Measurements from ENCODE around the gene LMAN2L.

Gene LMAN2L

DNA sequence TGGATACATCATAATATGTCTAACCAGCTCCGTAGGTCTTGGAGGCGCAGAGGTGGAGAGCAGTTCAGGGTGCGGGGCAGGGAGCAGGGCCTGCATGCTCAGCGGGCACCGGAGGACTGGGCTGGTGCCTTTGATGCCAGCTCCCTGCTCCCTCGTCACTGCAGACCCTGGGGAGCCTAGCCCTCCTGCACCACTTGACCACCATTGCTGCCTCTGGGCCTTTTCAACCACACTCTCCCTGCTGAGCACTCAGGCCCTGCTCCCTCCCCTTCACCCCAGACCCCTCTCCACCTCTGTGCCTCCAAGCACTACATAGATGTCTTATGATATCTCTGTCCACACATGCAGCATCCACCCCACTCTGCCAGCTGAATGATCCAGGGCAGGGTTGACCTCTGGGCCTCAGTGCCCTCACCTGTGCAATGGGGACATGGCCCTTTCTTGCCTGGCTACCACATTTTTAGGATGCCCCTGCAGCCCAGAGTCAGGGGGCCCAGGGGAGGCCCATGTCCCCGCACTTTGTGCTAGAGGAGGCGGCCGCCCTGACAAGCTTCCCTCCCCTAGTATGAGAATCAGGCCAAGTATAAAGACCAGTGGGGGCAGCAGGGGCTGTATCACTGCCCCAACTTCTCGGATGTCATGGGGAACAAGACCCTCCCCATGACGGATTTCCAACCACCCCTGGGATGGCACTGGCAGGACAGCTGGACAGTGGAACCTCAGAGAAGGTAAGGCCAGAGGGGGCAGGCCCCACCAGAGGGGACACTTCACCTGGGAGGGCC lies 51.0 kb downstream of the LMAN2L start:
- H3K4me3 ChIP-seq (ENCODE audit: low read depth, low read length), result no peak overlapping the region
- TF ChIP-seq, protein P1, sequence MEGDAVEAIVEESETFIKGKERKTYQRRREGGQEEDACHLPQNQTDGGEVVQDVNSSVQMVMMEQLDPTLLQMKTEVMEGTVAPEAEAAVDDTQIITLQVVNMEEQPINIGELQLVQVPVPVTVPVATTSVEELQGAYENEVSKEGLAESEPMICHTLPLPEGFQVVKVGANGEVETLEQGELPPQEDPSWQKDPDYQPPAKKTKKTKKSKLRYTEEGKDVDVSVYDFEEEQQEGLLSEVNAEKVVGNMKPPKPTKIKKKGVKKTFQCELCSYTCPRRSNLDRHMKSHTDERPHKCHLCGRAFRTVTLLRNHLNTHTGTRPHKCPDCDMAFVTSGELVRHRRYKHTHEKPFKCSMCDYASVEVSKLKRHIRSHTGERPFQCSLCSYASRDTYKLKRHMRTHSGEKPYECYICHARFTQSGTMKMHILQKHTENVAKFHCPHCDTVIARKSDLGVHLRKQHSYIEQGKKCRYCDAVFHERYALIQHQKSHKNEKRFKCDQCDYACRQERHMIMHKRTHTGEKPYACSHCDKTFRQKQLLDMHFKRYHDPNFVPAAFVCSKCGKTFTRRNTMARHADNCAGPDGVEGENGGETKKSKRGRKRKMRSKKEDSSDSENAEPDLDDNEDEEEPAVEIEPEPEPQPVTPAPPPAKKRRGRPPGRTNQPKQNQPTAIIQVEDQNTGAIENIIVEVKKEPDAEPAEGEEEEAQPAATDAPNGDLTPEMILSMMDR (IDR thresholded peaks at IDR 0.05; ENCODE audit: insufficient read depth, low read depth, low read length, missing control alignments), result no peak
- no peak for DNase-seq (ENCODE audit: low read depth)

DNA sequence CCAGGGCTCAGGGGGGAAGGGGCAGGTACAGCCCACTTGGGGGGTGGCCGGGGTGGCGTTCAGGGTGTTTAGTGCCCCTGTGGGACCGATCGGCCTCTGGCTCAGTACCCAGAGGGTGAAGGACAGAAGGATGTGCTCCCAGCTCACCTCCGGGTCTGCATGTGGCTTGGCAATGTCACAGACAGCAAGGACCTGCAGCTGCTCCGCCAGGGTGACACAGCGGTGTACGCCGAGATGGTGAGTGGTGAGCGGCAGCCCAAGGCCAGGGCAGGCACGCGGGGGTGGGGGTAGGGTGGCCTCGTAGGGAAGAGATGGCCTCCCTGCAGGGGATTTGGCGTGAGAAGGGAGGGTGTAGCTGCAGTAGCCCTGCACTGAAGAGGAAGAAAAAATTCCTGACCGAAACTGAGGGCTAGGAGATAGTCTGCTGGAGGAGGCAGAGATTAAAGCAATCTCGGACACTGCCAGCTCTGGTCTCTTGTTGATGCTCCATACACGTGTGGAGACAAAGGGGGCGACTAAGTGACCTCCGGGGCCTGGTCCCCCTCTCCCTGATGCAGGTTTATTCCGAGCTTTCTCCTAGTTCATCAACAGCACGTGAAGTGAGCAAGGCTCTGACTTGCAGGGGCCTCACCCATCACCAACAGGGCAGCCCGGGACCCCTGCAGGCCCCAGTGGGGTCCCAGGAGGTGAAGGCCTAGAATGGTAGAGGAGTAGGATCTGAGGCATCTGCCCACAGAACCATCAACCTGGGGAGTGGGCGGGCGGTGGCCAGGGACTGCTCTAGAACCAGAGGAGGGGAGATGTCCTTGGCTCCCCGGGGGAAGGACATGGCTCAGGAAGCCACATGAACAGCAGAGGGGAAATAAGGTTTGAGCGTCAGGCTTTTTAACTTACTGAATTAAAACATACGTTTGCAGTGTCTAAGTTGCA lies 51.9 kb downstream of the LMAN2L start:
- TF ChIP-seq, protein P1 (IDR thresholded peaks at IDR 0.05; ENCODE audit: insufficient read depth, low read depth, low read length, missing control alignments), result no peak
- DNase-seq (ENCODE audit: low read depth), result no peak
- H3K4me3 ChIP-seq (ENCODE audit: low read depth, low read length), result no peak overlapping the region

DNA sequence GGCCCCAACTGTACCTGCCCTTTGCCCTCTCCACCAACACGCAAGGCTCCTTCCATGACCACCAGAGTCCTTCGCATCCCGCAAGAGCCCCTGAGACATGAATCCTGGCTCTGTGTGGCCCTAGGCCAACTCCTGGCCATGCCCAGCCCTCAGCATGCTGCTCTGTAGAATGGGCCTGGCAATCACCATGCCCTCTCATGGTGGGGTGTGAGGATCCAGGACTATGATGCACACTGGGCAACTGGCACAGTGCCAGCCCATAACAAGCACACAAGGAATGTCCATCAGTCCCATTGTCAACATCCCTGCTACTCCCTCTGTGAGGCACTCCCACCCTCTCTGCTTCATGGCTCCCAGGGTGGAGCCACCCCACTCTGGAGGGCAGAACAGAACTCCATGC lies 52.6 kb downstream of the LMAN2L start:
- H3K4me3 ChIP-seq (ENCODE audit: low read depth, low read length), result no peak overlapping the region
- TF ChIP-seq, protein P1 (IDR thresholded peaks at IDR 0.05; ENCODE audit: insufficient read depth, low read depth, low read length, missing control alignments), result no peak
- DNase-seq (ENCODE audit: low read depth), result no peak

DNA sequence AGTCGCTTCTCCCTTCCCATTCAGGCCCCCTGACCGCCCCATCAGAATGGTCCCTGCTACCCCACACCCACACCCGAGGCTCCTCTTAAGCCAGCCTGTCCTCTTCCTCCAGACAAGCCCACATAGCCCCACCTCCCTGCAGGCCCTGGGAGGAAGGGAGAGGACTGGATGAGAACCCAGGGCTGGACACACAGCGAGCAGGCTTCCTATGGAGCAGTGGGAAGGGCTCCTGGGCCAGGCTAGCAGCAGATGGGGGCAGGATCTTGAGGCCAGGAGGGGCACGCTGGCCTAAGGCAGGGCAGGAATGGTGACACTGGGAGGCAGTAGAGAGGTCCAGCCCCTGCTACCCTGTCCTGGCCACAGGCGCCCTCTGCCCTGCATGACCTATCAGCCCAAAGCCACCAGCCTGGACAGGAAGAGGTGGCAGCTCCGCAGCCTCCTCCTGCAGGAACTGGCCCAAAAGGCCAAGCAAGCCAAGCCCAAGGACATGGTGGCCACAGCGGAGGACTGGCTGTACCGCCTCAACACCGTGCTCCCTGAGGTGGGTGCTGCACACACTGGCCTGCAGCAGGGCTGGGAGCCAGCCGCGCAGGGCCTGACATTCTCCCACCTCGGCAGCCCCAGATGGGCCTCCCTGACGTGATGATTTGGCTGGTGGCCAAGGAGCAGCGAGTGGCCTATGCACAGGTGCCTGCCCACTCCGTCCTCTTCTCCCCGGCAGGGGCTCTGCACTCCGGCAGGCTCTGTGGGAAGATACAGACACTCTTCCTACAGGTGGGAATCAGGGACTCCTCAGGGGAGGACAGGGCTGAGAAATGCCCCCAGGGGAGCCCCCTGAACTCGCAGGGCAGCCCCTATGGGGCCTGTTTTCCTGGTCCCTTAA lies 54.0 kb downstream of the LMAN2L start:
- H3K4me3 ChIP-seq (ENCODE audit: low read depth, low read length), result no peak overlapping the region
- TF ChIP-seq, protein P1 (IDR thresholded peaks at IDR 0.05; ENCODE audit: insufficient read depth, low read depth, low read length, missing control alignments), result no peak
- no peak for DNase-seq (ENCODE audit: low read depth)

DNA sequence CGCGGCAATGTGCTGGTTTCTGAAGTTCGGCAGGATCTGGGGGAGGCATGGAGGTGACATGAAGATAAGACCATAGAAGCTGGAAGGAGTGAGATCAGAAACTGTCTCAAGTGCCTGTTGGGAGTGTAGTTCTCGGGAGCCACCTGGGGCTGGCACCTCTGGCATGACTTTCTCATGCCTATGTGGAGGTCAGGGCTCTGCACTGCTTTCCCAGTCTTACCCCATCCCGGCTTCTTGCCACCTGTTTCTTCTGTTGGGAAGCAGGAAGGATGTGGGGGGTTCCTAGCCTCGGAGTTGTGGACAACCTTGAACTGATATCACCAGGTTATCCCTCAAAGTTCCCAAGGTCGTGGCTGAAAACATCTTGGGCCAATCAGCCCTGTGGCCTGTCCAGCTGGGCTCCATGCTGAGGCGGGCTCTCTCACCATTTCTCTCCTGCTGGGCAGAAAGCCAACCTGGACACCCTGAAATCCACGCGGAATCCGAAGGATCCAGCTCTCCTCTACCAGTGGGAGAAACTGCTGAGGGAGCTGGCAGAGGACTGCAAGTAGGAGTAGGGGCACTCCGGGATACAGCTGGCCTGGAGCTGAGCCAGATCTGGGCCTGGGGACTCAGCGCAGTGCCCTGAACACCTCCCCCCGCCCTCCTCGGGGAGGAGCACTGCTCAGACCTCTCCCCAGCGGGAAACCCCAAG lies 54.8 kb downstream of the LMAN2L start:
- H3K4me3 ChIP-seq (ENCODE audit: low read depth, low read length), result no peak overlapping the region
- TF ChIP-seq, protein P1 (IDR thresholded peaks at IDR 0.05; ENCODE audit: insufficient read depth, low read depth, low read length, missing control alignments), result no peak
- no peak for DNase-seq (ENCODE audit: low read depth)

Measured in GM12865 (cell line).